Right cardiac atrium (tissue), 5 donors: ENCODE measurements around the gene COA5. TPM values are rescaled to one million over a fixed set of nuclear protein-coding genes. Genes with fewer than 3 reads are reported as not detected.
"Not testable (repeated sequence)": the region's sequence is repeated elsewhere in the genome, so short reads cannot be mapped to it uniquely, and the experiment has no call there.

ENCODE experiments used
- ATAC-seq, 2 donors: fragments of 200-7000 bp; cut with Tn5 transposase; one replicate each; pipeline versions ENCODE4 v1.8.0 to v1.9.1; 2020; ENCODE audit warnings: moderate library complexity in 2 of 2, mild to moderate bottlenecking in 1 of 2
- DNase-seq, 3 donors: peaks; one replicate each; pipeline ENCODE4 v3.0.0-alpha.2; 2020
- H3K27ac ChIP-seq: one replicate; pipeline ENCODE4 v1.5.1; 2013; ENCODE audit warnings: mild to moderate bottlenecking, low read length, control low read depth, moderate library complexity
- H3K27me3 ChIP-seq: one replicate; pipeline ENCODE4 v1.6.1; 2013; ENCODE audit not compliant: control insufficient read depth, insufficient read depth
- H3K4me1 ChIP-seq: one replicate; pipeline ENCODE4 v1.6.1; 2013; ENCODE audit warnings: low read length; ENCODE audit not compliant: control insufficient read depth, insufficient read depth
- H3K4me3 ChIP-seq: one replicate; pipeline ENCODE4 v1.5.1; 2013; ENCODE audit warnings: low read length, control low read depth
- H3K9me3 ChIP-seq: one replicate; pipeline ENCODE4 v1.6.1; 2013; ENCODE audit warnings: low read length; ENCODE audit not compliant: control insufficient read depth
- WGBS: extraction: QIAGEN DNeasy Blood & Tissue Kit; methylation state at CpG from one replicate; pipeline ENCODE4 v1.1.7; 2013; 5-methylcytosine and 5-hydroxymethylcytosine counted together
- intact Hi-C, 4 donors: fragments of 100-400 bp; cut with DNase I; formaldehyde crosslinking; loops; one replicate each; pipeline versions ENCODE4 v1.11.0 to v1.14.0; 2022 to 2023
- polyA plus RNA-seq: library from polyadenylated mRNA; stranded (reverse); fragments of 200-250 nt; gene quantifications from one replicate; pipeline ENCODE4 v1.2.3, GENCODE V29; 2013
- total RNA-seq, 4 donors: library from RNA; stranded (reverse); fragmentation: NEBNext Ultra II Directional; extraction: Animal tissue kit (Norgen Biotek cat#: 25700); gene quantifications; one replicate each; pipeline ENCODE4 v1.2.1, GENCODE V29; 2021
- donor health status: healthy with polysubstance abuse.
- donor health status: DM: no; HTN: yes; CAD: no.
- donor health status: DM: no; HTN: no; CAD: no.
- donor health status: DM: no; HTN: yes; CAD: no; lungs with severe emphysema.
- donor health status: DM: yes; HTN: yes; CAD: no.

COA5 gene
- total and polyA plus RNA-seq, 5 donors: 24.8 to 37.4 (median 30.3) TPM

DNA sequence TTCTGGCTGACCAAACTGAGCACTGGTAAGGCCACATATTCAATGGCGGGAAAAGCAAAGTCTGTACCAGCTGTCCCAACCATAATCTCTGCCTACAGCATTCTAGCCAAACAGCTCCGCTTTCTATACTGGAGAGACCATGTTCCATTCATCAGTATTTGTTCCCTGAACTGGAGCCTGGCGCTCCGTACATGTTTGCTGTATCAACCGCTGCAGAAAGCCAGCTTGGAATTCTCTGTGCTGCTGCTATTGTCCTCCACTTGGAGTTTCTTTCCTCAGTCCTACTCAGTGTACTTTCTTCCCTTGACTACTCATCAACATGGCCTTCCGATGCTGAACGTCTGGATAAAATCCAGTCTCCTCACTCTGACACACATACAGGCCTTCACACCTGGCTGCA is 1.9 kb downstream of the COA5 start:
- H3K9me3 ChIP-seq: no peaks in the 10 kb centered on the region
- H3K27me3 ChIP-seq: no peaks in the 10 kb centered on the region
- no peak overlapping the region for H3K4me3 ChIP-seq
- no peak overlapping the region for H3K27ac ChIP-seq
- H3K4me1 ChIP-seq: peaks cover 7% of the 10 kb centered on the region
- DNase-seq (no peak), ATAC-seq (no peak)
- intact Hi-C loops: loop anchor here in 3 of 4 donors (5.0 to 10.0 kb wide), 2 partner anchors 192 to 194 kb away; no protein-coding TSS in a partner anchor
- 85% methylated on average over 7 of the region's 7 CpGs for WGBS

DNA sequence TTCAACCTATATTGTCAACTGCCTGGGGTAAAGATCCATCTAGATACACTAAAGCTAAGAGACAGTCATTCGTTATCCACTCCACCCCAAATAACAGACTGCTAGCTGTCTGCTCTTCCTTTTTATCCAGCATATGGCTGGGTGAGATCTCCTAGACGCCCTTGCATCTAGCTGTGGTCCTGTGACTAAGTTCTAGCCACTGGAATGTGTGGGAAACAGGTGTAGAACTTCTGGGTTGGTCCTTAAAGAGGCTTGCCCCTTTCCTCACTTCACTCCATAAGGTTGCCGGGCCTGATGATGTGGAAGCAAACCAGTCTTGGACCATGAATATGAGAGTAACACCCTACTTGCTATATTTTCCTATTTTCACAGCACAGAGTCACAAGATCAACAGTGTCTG is 3.2 kb downstream of the COA5 start:
- no peak for ATAC-seq
- DNase-seq: no peak
- Histone ChIP-seq H3K4me3 (no peak overlapping the region), H3K27me3 (no peaks in the 10 kb centered on the region), H3K27ac (no peak overlapping the region), H3K9me3 (no peaks in the 10 kb centered on the region), H3K4me1 (peaks cover 7% of the 10 kb centered on the region)
- intact Hi-C loops: loop anchor here in 3 of 4 donors (5.0 to 10.0 kb wide), 2 partner anchors 190 to 193 kb away; no protein-coding TSS in a partner anchor
- 73% methylated on average over 3 of the region's 3 CpGs for WGBS

DNA sequence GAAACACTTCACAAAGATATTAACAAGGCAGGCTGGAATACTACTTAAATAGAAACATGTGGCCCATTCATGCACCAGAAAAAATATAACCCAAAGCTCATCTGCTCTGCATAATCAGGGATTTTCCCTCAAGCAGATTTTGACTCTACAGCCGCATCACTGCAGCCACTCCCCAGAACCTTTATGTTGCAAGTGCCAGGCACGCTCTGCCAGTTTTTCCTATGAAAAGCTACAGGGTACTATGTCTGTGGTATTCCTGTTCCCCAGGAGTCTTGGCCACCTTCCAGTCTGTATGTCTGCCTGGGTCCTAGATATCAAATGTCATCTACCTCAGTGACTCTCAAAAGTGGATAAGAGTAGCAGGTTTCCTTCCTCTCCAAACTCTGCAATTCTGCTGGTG is 3.8 kb downstream of the COA5 start:
- H3K27ac ChIP-seq: no peak overlapping the region
- WGBS: 82% methylated on average over 2 of the region's 2 CpGs
- no peaks in the 10 kb centered on the region for H3K27me3 ChIP-seq
- H3K4me1 ChIP-seq: peaks cover 7% of the 10 kb centered on the region
- H3K4me3 ChIP-seq: no peak overlapping the region
- ATAC-seq: no peak
- H3K9me3 ChIP-seq: no peaks in the 10 kb centered on the region
- intact Hi-C loops: loop anchor here in 2 of 4 donors (10.0 kb wide), 1 partner anchor 190 kb away; no protein-coding TSS in a partner anchor
- DNase-seq: no peak

DNA sequence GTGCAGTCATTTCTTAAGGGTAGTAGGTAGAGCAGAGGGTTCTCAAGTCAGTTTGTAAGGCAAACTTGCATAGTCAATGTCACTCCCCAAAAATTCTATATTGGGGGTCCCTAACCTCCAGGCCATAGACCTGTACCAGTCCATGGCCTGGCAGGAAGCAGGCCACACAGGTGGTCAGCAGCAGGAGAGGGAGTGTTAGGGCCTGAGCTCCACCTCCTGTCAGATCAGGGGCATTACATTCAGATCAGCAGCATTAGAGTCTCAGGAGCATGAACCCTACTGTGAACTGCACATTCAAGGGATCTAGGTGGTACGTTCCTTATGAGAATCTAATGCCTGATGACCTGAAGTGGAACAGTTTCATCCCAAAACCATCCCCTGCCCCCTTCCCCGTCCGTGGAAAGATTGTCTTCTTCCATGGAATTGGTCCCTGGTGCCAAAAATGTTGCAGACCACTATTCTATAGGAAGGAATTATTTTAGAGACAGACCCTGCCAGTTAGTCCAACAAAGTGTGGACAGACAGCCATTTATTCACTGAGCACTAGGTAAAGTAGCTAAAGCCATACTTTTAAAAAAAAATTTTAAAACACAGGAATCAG is 6.7 kb downstream of the COA5 start:
- intact Hi-C loops: loop anchor here in 2 of 4 donors (10.0 kb wide), 1 partner anchor 187 kb away; no protein-coding TSS in a partner anchor
- no peak overlapping the region for H3K27ac ChIP-seq
- 61% methylated on average over 3 of the region's 3 CpGs for WGBS
- H3K4me3 ChIP-seq: no peak overlapping the region
- DNase-seq: no peak
- no peaks in the 10 kb centered on the region for H3K27me3 ChIP-seq
- peak; percentile 71 to 76 for ATAC-seq
- no peaks in the 10 kb centered on the region for H3K9me3 ChIP-seq
- H3K4me1 ChIP-seq: peaks cover 2% of the 10 kb centered on the region

DNA sequence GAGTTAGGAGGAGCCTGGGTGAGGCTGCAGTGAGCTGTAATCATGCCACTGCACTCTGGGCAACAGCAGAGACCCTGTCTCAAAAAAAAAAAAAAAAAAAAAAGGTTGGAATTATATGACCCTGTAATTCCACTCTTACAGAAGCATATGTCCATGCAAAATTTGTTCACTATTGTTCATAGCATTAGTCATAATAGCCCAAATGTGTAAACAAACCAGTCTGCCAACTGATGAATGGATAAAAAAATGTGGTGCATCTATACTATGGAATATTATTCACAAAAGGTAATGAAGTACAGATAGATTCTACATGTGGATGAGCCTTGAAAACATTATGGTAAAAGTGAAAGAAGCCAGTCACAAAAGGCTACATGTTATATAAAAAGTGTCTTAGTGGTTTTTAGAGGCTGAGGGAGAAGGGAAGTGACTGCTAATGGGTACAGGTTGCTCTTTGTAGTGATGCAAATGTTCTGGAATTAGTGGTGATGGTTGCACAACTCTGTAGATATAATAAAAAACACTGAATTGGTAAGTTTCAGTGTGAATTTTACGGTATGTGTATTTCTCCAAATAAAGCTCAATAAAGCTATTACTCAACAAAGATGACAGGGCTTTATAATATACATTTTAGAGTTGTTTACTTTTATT is 9.4 kb downstream of the COA5 start:
- 93% methylated on average over 1 of the region's 1 CpG for WGBS
- Histone ChIP-seq H3K9me3 (no peaks in the 10 kb centered on the region), H3K4me1 (no peaks in the 10 kb centered on the region), H3K4me3 (no peak overlapping the region), H3K27me3 (no peaks in the 10 kb centered on the region), H3K27ac (no peak overlapping the region)
- ATAC-seq (no peak), DNase-seq (no peak)
- intact Hi-C loops: no loop called here

DNA sequence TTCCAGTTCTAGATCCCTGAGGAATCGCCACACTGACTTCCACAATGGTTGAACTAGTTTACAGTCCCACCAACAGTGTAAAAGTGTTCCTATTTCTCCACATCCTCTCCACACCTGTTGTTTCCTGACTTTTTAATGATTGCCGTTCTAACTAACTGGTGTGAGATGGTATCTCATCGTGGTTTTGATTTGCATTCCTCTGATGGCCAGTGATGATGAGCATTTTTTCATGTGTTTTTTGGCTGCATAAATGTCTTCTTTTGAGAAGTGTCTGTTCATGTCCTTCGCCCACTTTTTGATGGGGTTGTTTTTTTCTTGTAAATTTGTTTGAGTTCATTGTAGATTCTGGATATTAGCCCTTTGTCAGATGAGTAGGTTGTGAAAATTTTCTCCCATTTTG is 13.6 kb downstream of the COA5 start:
- DNase-seq, intact Hi-C loops, H3K4me3 ChIP-seq, ATAC-seq, H3K9me3 ChIP-seq, H3K4me1 ChIP-seq, H3K27me3 ChIP-seq, H3K27ac ChIP-seq: not testable (repeated sequence)
- WGBS: 90% methylated on average over 2 of the region's 4 CpGs

- H3K9me3 ChIP-seq: no peaks in the 10 kb centered on the region
- H3K27me3 ChIP-seq: no peaks in the 10 kb centered on the region
- 94% methylated on average over 8 of the region's 8 CpGs for WGBS
- no peaks in the 10 kb centered on the region for H3K4me1 ChIP-seq
- H3K4me3 ChIP-seq: no peak overlapping the region
- H3K27ac ChIP-seq: no peak overlapping the region
- ATAC-seq: peak in 1 of 2 donors; percentile 22
- DNase-seq: no peak
- intact Hi-C loops: no loop called here
Observed at GRCh38 chr2:98592565-98592964, 15.7 kb downstream of the COA5 start.

DNA sequence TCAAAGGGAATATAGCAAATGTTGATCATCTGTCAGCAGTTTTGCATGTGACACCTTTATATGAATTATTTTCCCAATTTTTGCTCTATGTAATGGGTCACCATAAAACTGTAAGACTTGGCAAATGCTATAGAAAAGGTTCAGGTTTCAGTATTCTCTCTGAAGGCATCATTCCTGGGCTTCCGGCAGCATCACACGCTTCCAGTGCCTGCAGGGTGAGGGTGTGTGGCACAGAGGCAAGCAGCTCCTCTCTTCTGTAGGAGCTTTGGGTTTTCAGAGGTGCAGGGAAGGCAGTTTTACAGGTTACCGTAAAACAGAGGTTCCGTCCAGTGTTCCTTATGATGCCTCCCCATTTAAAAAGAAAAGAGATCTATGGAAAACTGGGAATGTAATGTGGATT is 18.8 kb downstream of the COA5 start:
- intact Hi-C loops: no loop called here
- H3K4me1 ChIP-seq: no peaks in the 10 kb centered on the region
- WGBS: 97% methylated on average over 4 of the region's 4 CpGs
- no peak overlapping the region for H3K4me3 ChIP-seq
- H3K27ac ChIP-seq: no peak overlapping the region
- no peaks in the 10 kb centered on the region for H3K9me3 ChIP-seq
- H3K27me3 ChIP-seq: no peaks in the 10 kb centered on the region
- no peak for ATAC-seq
- no peak for DNase-seq

DNA sequence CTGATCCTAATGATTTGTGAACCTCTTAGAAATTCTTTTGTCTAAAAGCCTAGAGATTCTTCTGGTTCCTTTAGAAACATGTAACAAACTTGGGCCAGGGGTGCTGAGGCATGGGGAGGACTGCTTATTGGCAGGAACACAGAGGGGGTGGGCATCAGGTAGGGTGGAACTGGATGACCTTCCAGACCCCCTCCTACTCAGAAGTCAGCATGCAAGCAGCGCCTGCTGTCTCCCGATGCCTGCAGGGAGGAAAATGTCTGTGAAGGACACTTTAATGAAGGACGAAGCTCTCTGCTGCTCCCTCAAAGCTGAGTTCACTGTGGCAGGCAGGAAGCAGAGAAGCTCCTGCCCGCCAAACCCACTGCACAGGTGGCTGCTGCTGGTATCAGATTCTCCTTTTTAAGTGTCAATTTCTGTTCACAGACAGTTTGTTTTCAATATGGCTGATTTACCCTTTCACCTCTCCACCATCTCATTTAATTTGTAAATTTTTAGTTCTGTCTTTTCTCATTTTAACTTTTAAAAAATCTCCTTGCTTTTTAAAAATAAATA is 19.4 kb downstream of the COA5 start:
- H3K27me3 ChIP-seq: no peaks in the 10 kb centered on the region

GRCh38 chr2:98586551-98587140 is 21.7 kb downstream of the COA5 start:
- no peak overlapping the region for H3K27ac ChIP-seq
- DNase-seq (no peak), ATAC-seq (no peak)
- no peak overlapping the region for H3K4me3 ChIP-seq
- intact Hi-C loops: no loop called here
- no peaks in the 10 kb centered on the region for H3K4me1 ChIP-seq
- H3K27me3 ChIP-seq: no peaks in the 10 kb centered on the region
- WGBS: 90% methylated on average over 6 of the region's 6 CpGs
- no peaks in the 10 kb centered on the region for H3K9me3 ChIP-seq

More for the DNA sequence above, 19.4 kb downstream of the COA5 start:
- no peak overlapping the region for H3K27ac ChIP-seq
- H3K4me3 ChIP-seq: no peak overlapping the region
- DNase-seq (no peak), ATAC-seq (no peak)
- H3K9me3 ChIP-seq: no peaks in the 10 kb centered on the region
- intact Hi-C loops: no loop called here
- 85% methylated on average over 4 of the region's 4 CpGs for WGBS
- no peaks in the 10 kb centered on the region for H3K4me1 ChIP-seq

DNA sequence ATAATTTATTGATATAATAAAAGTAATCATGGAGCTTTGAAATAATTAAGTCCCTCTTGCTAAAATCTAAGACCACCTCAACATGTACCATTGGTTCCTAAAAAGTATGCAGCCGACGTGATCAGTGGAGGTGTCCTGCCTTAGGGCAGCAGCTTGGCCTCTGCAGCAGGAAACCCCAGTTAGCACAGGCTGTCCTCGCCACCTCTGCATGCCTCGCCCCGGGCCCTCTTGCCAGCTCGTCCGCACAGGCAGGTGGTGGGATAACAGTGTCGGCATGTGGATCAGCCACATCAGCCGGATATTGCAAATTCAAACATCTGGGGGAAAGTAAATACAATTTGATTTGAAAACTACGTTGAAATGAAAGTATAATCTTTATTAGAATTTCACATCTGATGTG is 22.9 kb downstream of the COA5 start:
- Histone ChIP-seq H3K4me1 (no peaks in the 10 kb centered on the region), H3K27me3 (no peaks in the 10 kb centered on the region), H3K27ac (no peak overlapping the region), H3K4me3 (no peak overlapping the region), H3K9me3 (no peaks in the 10 kb centered on the region)
- ATAC-seq: no peak
- intact Hi-C loops: no loop called here
- no peak for DNase-seq
- 93% methylated on average over 10 of the region's 10 CpGs for WGBS
